ENCODE results near the gene SRD5A3.

Gene SRD5A3

GRCh38 chr4:55380576-55380975 is 34.5 kb downstream of the SRD5A3 start:
- no peak for DNase-seq

GRCh38 chr4:55381502-55381901 is 35.5 kb downstream of the SRD5A3 start:
- no peak for DNase-seq

GRCh38 chr4:55382488-55383003 is 36.5 kb downstream of the SRD5A3 start:
- no peak for DNase-seq

GRCh38 chr4:55385201-55385649 is 39.2 kb downstream of the SRD5A3 start:
- no peak for DNase-seq

GRCh38 chr4:55386073-55386472 is 40.0 kb downstream of the SRD5A3 start:
- DNase-seq = no peak

GRCh38 chr4:55386840-55387239 is 40.8 kb downstream of the SRD5A3 start:
- no peak for DNase-seq

GRCh38 chr4:55393461-55394320 is 47.6 kb downstream of the SRD5A3 start:
- DNase-seq = no peak

- no peak for DNase-seq
These were observed 49.1 kb downstream of the SRD5A3 start for GRCh38 chr4:55395218-55395528.

GRCh38 chr4:55395529-55396307 is 49.7 kb downstream of the SRD5A3 start, which contains the start of gene TMEM165:
TMEM165 (plus strand) TSS chr4:55395957; CDS start chr4:55396190, 233 bp downstream.
- peak; percentile 92 for DNase-seq

- DNase-seq = peak; percentile 26
These were observed 50.5 kb downstream of the SRD5A3 start for GRCh38 chr4:55396308-55397125.

GRCh38 chr4:55397126-55397436 is 51.0 kb downstream of the SRD5A3 start:
- DNase-seq = no peak

GRCh38 chr4:55397520-55398321 is 51.7 kb downstream of the SRD5A3 start:
- DNase-seq = no peak

GRCh38 chr4:55398461-55398860 is 52.4 kb downstream of the SRD5A3 start:
- DNase-seq = no peak

GRCh38 chr4:55398966-55399365 is 52.9 kb downstream of the SRD5A3 start:
- no peak for DNase-seq

GRCh38 chr4:55399581-55399980 is 53.5 kb downstream of the SRD5A3 start:
- DNase-seq = no peak

GRCh38 chr4:55405073-55405472 is 59.0 kb downstream of the SRD5A3 start:
- no peak for DNase-seq

GRCh38 chr4:55406545-55406944 is 60.5 kb downstream of the SRD5A3 start:
- DNase-seq = no peak

- no peak for DNase-seq
These were observed 61.1 kb downstream of the SRD5A3 start for GRCh38 chr4:55407119-55407518.

- DNase-seq = no peak
These were observed 61.7 kb downstream of the SRD5A3 start for GRCh38 chr4:55407764-55408163.

- DNase-seq = no peak
These were observed 63.6 kb downstream of the SRD5A3 start for GRCh38 chr4:55409468-55410171.

GRCh38 chr4:55410431-55410830 is 64.4 kb downstream of the SRD5A3 start:
- DNase-seq = no peak

- DNase-seq = no peak
These were observed 65.6 kb downstream of the SRD5A3 start for GRCh38 chr4:55411621-55412020.
